CD4-positive, alpha-beta T cell (primary cell): ENCODE results near the gene LRRC1. TPM values are rescaled to one million over a fixed set of nuclear protein-coding genes. Genes with fewer than 3 reads are reported as not detected.

Experiments
- ATAC-seq: fragments of 200-7000 bp; cut with Tn5 transposase; one replicate; pipeline ENCODE4 v1.10.0; 2022; ENCODE audit warnings: mild to moderate bottlenecking; ENCODE audit not compliant: poor library complexity
- CTCF ChIA-PET: fragments of 350-600 bp; sonication (Branson Sonifier 250); formaldehyde crosslinking; loops from one replicate; lab custom pipeline; 2021; ENCODE audit warnings: antibody characterized with exemption, inconsistent platforms; lab: Charles Lee
- POLR2A ChIA-PET: fragments of 350-600 bp; sonication (Branson Sonifier 250); formaldehyde crosslinking; loops from one replicate; lab custom pipeline; 2021; ENCODE audit warnings: antibody characterized with exemption, inconsistent platforms; lab: Charles Lee
- DNase-seq, 14 experiments: peaks; one replicate each; pipeline ENCODE4 v3.0.0-alpha.2; 2013 to 2020; ENCODE audit warnings: mixed read lengths in 2 of 14
- H3K27ac ChIP-seq, 2 donors: one replicate each; pipeline versions ENCODE4 v1.5.1 to v1.7.0; 2013; ENCODE audit warnings: low read length in 2 of 2, low read depth in 1 of 2, mild to moderate bottlenecking in 1 of 2
- H3K27me3 ChIP-seq, 2 experiments: 1 replicate in 1 of 2; 2 replicates in 1 of 2; pipeline versions ENCODE4 v1.6.1 to v1.7.0; 2013; ENCODE audit warnings: low read length in 2 of 2, control low read depth in 1 of 2, mild to moderate bottlenecking in 1 of 2, moderate library complexity in 1 of 2; ENCODE audit not compliant: insufficient read depth in 2 of 2, control insufficient read depth in 1 of 2
- H3K36me3 ChIP-seq: one replicate; pipeline ENCODE4 v1.6.1; 2013; ENCODE audit warnings: low read length, control low read depth; ENCODE audit not compliant: insufficient read depth
- H3K4me1 ChIP-seq: one replicate; pipeline ENCODE4 v1.6.1; 2013; ENCODE audit warnings: low read length, control low read depth; ENCODE audit not compliant: insufficient read depth
- H3K4me3 ChIP-seq: one replicate; pipeline ENCODE4 v1.5.1; 2013; ENCODE audit warnings: mild to moderate bottlenecking, low read length, moderate library complexity
- H3K9me3 ChIP-seq, 2 experiments: 1 replicate in 1 of 2; 2 replicates in 1 of 2; pipeline versions ENCODE4 v1.6.1 to v1.7.0; 2013; ENCODE audit warnings: low read length in 2 of 2, mild to moderate bottlenecking in 2 of 2, control low read depth in 1 of 2, moderate library complexity in 1 of 2; ENCODE audit not compliant: control insufficient read depth in 1 of 2, insufficient read depth in 1 of 2
- H3K27ac Mint-ChIP-seq: one replicate; pipeline ENCODE4 v1.8.0; 2020; ENCODE audit warnings: mixed read lengths
- H3K27me3 Mint-ChIP-seq: one replicate; pipeline ENCODE4 v1.8.0; 2021; ENCODE audit warnings: mixed read lengths
- H3K36me3 Mint-ChIP-seq: one replicate; pipeline ENCODE4 v1.8.0; 2021; ENCODE audit warnings: low read depth, mixed read lengths
- H3K4me1 Mint-ChIP-seq: one replicate; pipeline ENCODE4 v1.8.0; 2021; ENCODE audit warnings: low read depth, mixed read lengths
- H3K4me3 Mint-ChIP-seq: one replicate; pipeline ENCODE4 v1.8.0; 2020; ENCODE audit warnings: mild to moderate bottlenecking, mixed read lengths
- H3K9me3 Mint-ChIP-seq: one replicate; pipeline ENCODE4 v1.8.0; 2020; ENCODE audit warnings: mixed read lengths
- CTCF ChIP-seq: fragments of 200-600 bp; IDR thresholded peaks from one replicate; pipeline ENCODE4 v1.8.0; 2022; ENCODE audit warnings: antibody characterized with exemption, mild to moderate bottlenecking
- intact Hi-C, 2 experiments: fragments of 100-400 bp; cut with DNase I in 1 of 2; cut with micrococcal nuclease in 1 of 2; formaldehyde crosslinking; loops; one replicate each; pipeline versions ENCODE4 v1.15.1 to v1.9.0; 2023 to 2025; cut with DNase I, micrococcal nuclease
- total RNA-seq, 174 experiments: library from RNA in 2 of 174; stranded (reverse) in 2 of 174; gene quantifications; one replicate each; pipeline ENCODE4 v1.2.3 and lab custom pipeline; 2021 to 2026

LRRC1 gene
- total RNA-seq, 2 experiments from 2014 or later, result 0.78 to 1.1 TPM

GRCh38 chr6:53960311-53960710 lies 165.5 kb downstream of the LRRC1 start:
- no peaks in the 10 kb centered on the region for H3K4me1 ChIP-seq
- Mint-ChIP-seq H3K9me3 (no peaks in the 10 kb centered on the region), H3K27me3 (no peaks in the 10 kb centered on the region), H3K27ac (no peak overlapping the region), H3K4me3 (no peak overlapping the region), H3K36me3 (no peaks in the 10 kb centered on the region), H3K4me1 (no peaks in the 10 kb centered on the region)
- intact Hi-C loops, result no loop called here
- peaks cover 0 to 3% of the 10 kb centered on the region in 2 experiments for H3K27me3 ChIP-seq
- no peaks in the 10 kb centered on the region for H3K36me3 ChIP-seq
- no peak for TF ChIP-seq CTCF
- ATAC-seq, result no peak
- H3K4me3 ChIP-seq, result no peak overlapping the region
- DNase-seq, result no peak
- H3K9me3 ChIP-seq, result no peaks in the 10 kb centered on the region
- ChIA-PET POLR2A (no interaction called here), CTCF (no interaction called here)
- no peak overlapping the region for H3K27ac ChIP-seq

GRCh38 chr6:53961679-53962370 lies 167.0 kb downstream of the LRRC1 start:
- no peaks in the 10 kb centered on the region for H3K36me3 Mint-ChIP-seq
- intact Hi-C loops, result no loop called here
- ChIA-PET CTCF (no interaction called here), POLR2A (no interaction called here)
- H3K9me3 Mint-ChIP-seq, result no peaks in the 10 kb centered on the region
- Histone ChIP-seq H3K4me1 (no peaks in the 10 kb centered on the region), H3K27me3 (peaks cover 3 to 4% of the 10 kb centered on the region in 2 experiments), H3K27ac (no peak overlapping the region), H3K9me3 (no peaks in the 10 kb centered on the region), H3K36me3 (no peaks in the 10 kb centered on the region), H3K4me3 (no peak overlapping the region)
- no peak overlapping the region for H3K27ac Mint-ChIP-seq
- H3K4me1 Mint-ChIP-seq, result no peaks in the 10 kb centered on the region
- no peaks in the 10 kb centered on the region for H3K27me3 Mint-ChIP-seq
- no peak for DNase-seq
- no peak for TF ChIP-seq CTCF
- H3K4me3 Mint-ChIP-seq, result no peak overlapping the region
- ATAC-seq, result no peak

- ATAC-seq (no peak), DNase-seq (no peak)
- Histone ChIP-seq H3K4me1 (no peaks in the 10 kb centered on the region), H3K27me3 (peaks cover 3 to 4% of the 10 kb centered on the region in 2 experiments), H3K36me3 (no peaks in the 10 kb centered on the region), H3K27ac (no peak overlapping the region), H3K4me3 (no peak overlapping the region), H3K9me3 (no peaks in the 10 kb centered on the region)
- no peak overlapping the region for H3K4me3 Mint-ChIP-seq
- ChIA-PET POLR2A (no interaction called here), CTCF (no interaction called here)
- H3K27ac Mint-ChIP-seq, result no peak overlapping the region
- H3K36me3 Mint-ChIP-seq, result no peaks in the 10 kb centered on the region
- no peak for TF ChIP-seq CTCF
- intact Hi-C loops, result no loop called here
- H3K27me3 Mint-ChIP-seq, result no peaks in the 10 kb centered on the region
- H3K4me1 Mint-ChIP-seq, result no peaks in the 10 kb centered on the region
- no peaks in the 10 kb centered on the region for H3K9me3 Mint-ChIP-seq
These were observed 167.8 kb downstream of the LRRC1 start for GRCh38 chr6:53962646-53963045.
